Esophagus muscularis mucosa (tissue), 4 donors: ENCODE data around the gene PCBD1. TPM values are rescaled to one million over a fixed set of nuclear protein-coding genes. Genes with fewer than 3 reads are reported as not detected.

Source experiments
- DNase-seq: peaks from one replicate; pipeline ENCODE4 v3.0.0-alpha.2; 2017; ENCODE audit errors: extremely low spot score
- H3K27ac ChIP-seq, 4 donors: fragments of 200-600 bp; sonication (generic); replicated peaks in 1 of 4; 1 replicate in 3 of 4; 2 replicates in 1 of 4; pipeline ENCODE4 v1.5.1; 2016 to 2019; ENCODE audit warnings: mild to moderate bottlenecking in 1 of 4
- H3K27me3 ChIP-seq, 4 donors: fragments of 200-600 bp; sonication (generic); one replicate each; pipeline versions ENCODE4 v1.5.1 to v1.6.0; 2016 to 2019
- H3K36me3 ChIP-seq, 4 donors: fragments of 200-600 bp; sonication (generic); one replicate each; pipeline ENCODE4 v1.5.1; 2016 to 2019
- H3K4me1 ChIP-seq, 4 donors: fragments of 200-600 bp; sonication (generic); one replicate each; pipeline ENCODE4 v1.5.1; 2016 to 2019
- H3K4me3 ChIP-seq, 4 donors: fragments of 200-600 bp; sonication (generic); 1 replicate in 2 of 4; 2 replicates in 2 of 4; pipeline ENCODE4 v1.5.1; 2016 to 2019; ENCODE audit warnings: mild to moderate bottlenecking in 4 of 4, moderate library complexity in 1 of 4
- H3K9me3 ChIP-seq, 4 donors: fragments of 200-600 bp; sonication (generic); 1 replicate in 3 of 4; 2 replicates in 1 of 4; pipeline ENCODE4 v1.5.1; 2016 to 2019
- EP300 ChIP-seq: sonication (generic); formaldehyde crosslinking; IDR thresholded peaks from one replicate; pipeline ENCODE4 v1.6.1; 2017; ENCODE audit warnings: antibody characterized with exemption
- POLR2A ChIP-seq: fragments of 450-650 bp; IDR thresholded peaks from one replicate; pipeline ENCODE4 v1.6.1; 2017; ENCODE audit warnings: antibody characterized with exemption, moderate library complexity, mild to moderate bottlenecking, low read depth
- POLR2AphosphoS5 ChIP-seq, 2 donors: sonication (generic); formaldehyde crosslinking; IDR thresholded peaks; one replicate each; pipeline ENCODE4 v1.6.1; 2017; ENCODE audit warnings: antibody characterized with exemption in 2 of 2
- WGBS: methylation state at CpG from one replicate; pipeline ENCODE4 v1.1.5; 2018; 5-methylcytosine and 5-hydroxymethylcytosine counted together
- intact Hi-C: fragments of 100-400 bp; cut with DNase I; formaldehyde crosslinking; loops from one replicate; pipeline ENCODE4 v1.15.1; 2023
- total RNA-seq, 4 donors: library from RNA; depleted of rRNA; stranded (reverse); fragments of >200 nt; gene quantifications; one replicate each; pipeline versions ENCODE4 v1.1.0 to v1.2.1, GENCODE V29; 2016
- TF ChIP-seq, protein P1 (sequence below), 3 experiments: fragments of 200-600 bp in 2 of 3; fragments of 450-650 bp in 1 of 3; sonication (generic) in 2 of 3; IDR thresholded peaks; one replicate each; pipeline ENCODE4 v1.5.1; 2017 to 2019; ENCODE audit warnings: antibody characterized with exemption in 3 of 3, mild to moderate bottlenecking in 2 of 3, moderate library complexity in 1 of 3

PCBD1 gene
- total RNA-seq, 4 donors from 2014 or later, result 56.1 to 112 (median 80.8) TPM

DNA sequence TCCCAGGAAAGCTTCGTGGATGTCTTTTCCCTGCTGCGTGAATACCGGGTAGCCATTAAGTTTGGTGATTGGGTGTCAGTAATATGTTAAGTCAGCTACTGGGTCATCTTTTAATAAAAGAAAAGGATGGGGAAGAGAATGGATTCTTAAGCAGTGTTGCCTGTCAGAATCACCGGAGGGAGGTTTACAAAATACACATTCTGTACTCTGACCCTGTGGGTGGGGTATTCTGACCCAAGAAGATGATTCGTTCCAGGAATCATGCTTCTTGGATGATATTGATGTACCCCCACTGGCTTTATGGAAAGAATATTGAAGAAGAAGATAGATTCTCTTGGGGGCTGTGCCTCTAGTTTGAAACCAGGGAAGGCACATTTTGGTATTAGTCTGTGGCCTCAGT lies 54.3 kb downstream of the PCBD1 start:
- intact Hi-C loops, result no loop called here
- Histone ChIP-seq H3K4me1 (peaks cover 10 to 47% (median 19%) of the 10 kb centered on the region in 4 donors), H3K9me3 (no peaks in the 10 kb centered on the region), H3K27me3 (no peaks in the 10 kb centered on the region), H3K27ac (no peak overlapping the region), H3K36me3 (peaks cover 0 to 5% (median 2%) of the 10 kb centered on the region in 4 donors), H3K4me3 (no peak overlapping the region)
- DNase-seq, result no peak
- WGBS, result 83% methylated on average over 5 of the region's 5 CpGs
- TF ChIP-seq POLR2A (no peak), EP300 (no peak), POLR2AphosphoS5 (IDR thresholded peaks at IDR 0.05) (no peak)
- TF ChIP-seq, protein P1, sequence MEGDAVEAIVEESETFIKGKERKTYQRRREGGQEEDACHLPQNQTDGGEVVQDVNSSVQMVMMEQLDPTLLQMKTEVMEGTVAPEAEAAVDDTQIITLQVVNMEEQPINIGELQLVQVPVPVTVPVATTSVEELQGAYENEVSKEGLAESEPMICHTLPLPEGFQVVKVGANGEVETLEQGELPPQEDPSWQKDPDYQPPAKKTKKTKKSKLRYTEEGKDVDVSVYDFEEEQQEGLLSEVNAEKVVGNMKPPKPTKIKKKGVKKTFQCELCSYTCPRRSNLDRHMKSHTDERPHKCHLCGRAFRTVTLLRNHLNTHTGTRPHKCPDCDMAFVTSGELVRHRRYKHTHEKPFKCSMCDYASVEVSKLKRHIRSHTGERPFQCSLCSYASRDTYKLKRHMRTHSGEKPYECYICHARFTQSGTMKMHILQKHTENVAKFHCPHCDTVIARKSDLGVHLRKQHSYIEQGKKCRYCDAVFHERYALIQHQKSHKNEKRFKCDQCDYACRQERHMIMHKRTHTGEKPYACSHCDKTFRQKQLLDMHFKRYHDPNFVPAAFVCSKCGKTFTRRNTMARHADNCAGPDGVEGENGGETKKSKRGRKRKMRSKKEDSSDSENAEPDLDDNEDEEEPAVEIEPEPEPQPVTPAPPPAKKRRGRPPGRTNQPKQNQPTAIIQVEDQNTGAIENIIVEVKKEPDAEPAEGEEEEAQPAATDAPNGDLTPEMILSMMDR (IDR thresholded peaks at IDR 0.05), result no peak

DNA sequence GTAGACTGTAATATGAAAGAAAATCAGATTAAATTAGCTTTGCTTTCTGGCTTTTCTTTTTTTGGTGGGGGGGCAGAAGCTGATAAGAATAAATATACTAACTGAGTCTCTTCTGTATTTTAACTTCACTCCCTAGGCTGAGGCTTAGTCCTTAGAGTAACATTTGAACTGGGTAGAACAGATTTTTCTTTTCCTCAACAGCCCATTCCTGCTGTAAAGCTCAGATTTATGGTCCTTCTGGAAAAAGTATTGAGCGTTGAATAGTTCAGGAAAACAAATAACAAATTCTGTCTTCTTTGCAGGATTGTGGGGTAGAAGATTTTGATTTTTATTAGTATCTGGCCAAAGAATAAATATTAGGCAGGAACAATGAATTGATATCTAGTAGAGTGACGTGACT lies 54.8 kb downstream of the PCBD1 start:
- intact Hi-C loops, result no loop called here
- no peak for DNase-seq
- H3K27ac ChIP-seq, result no peak overlapping the region
- TF ChIP-seq EP300 (no peak), POLR2A (no peak), POLR2AphosphoS5 (IDR thresholded peaks at IDR 0.05) (no peak)
- TF ChIP-seq, protein P1 (IDR thresholded peaks at IDR 0.05), result no peak
- H3K4me3 ChIP-seq, result no peak overlapping the region
- H3K4me1 ChIP-seq, result peaks cover 10 to 47% (median 19%) of the 10 kb centered on the region in 4 donors
- no peaks in the 10 kb centered on the region for H3K27me3 ChIP-seq
- 90% methylated on average over 2 of the region's 2 CpGs for WGBS
- H3K9me3 ChIP-seq, result no peaks in the 10 kb centered on the region
- H3K36me3 ChIP-seq, result peaks cover 0 to 5% (median 2%) of the 10 kb centered on the region in 4 donors

Other genes with a start within 250 kb of the PCBD1 start
- under 1 TPM in 2 of 4 donors, not detected in 2; 0.13 to 0.50 TPM for gene ADAMTS14, start 216.1 kb downstream of the PCBD1 start, total RNA-seq
- gene TBATA, start 103.2 kb downstream of the PCBD1 start, total RNA-seq, result not detected
- 10 to 100 TPM; 12.9 to 31.0 (median 21.3) TPM for gene SGPL1, start 72.6 kb downstream of the PCBD1 start, total RNA-seq